Peyer's patch (tissue), 4 donors: ENCODE data around the gene TIMD4.

Experiments used
- CTCF ChIP-seq, 6 experiments: fragments of 450-650 bp in 4 of 6; fragments of 200-600 bp in 2 of 6; sonication (generic) in 1 of 6; IDR thresholded peaks; one replicate each; pipeline ENCODE4 v1.5.1; 2017 to 2019; ENCODE audit warnings: antibody characterized with exemption in 6 of 6, mild to moderate bottlenecking in 3 of 6, moderate library complexity in 1 of 6
- POLR2A ChIP-seq, 2 donors: fragments of 450-650 bp; IDR thresholded peaks; one replicate each; pipeline ENCODE4 v1.5.1; 2017; ENCODE audit warnings: antibody characterized with exemption in 2 of 2, mild to moderate bottlenecking in 2 of 2, moderate library complexity in 2 of 2

GRCh38 chr5:156879665-156880285 is 83.3 kb downstream of the TIMD4 start:
- TF ChIP-seq CTCF (IDR thresholded peaks at IDR 0.05) (no peak), POLR2A (IDR thresholded peaks at IDR 0.05) (no peak)
